Heart left ventricle (tissue), 13 donors: ENCODE results near the gene DIAPH3.

Source experiments
- POLR2A ChIP-seq, 2 donors: fragments of 450-650 bp; IDR thresholded peaks; one replicate each; pipeline ENCODE4 v1.6.1; 2017; ENCODE audit warnings: antibody characterized with exemption in 2 of 2, mild to moderate bottlenecking in 2 of 2, moderate library complexity in 2 of 2
- TF ChIP-seq, protein P1 (sequence below), 12 donors: fragments of 200-600 bp; sonication (generic) in 4 of 12; IDR thresholded peaks; one replicate each; pipeline versions ENCODE4 v1.5.0 to v1.8.0; 2018 to 2022; ENCODE audit warnings: antibody characterized with exemption in 12 of 12, mild to moderate bottlenecking in 5 of 12
- donor health status: ischemic (EF 13 %, LVEDD 7.1; RV severe dilation, severe dysfunction).
- donor health status: DM: no; HTN: yes; CAD: no.
- donor health status: DM: no; HTN: no; CAD: no.
- donor health status: ischemic (EF 25% LVEDD 6.9; RV normal size, moderate dysfunction).
- donor health status: ischemic (EF 25% LVEDD 5.7; RV mildly dilated, moderate dysfunction).
- donor health status: ischemic (EF 35%, LVEDD 5.7; RV mildly dilated, moderate dysfunction).
- donor health status: nonischemic (EF 11% LVEDD 7.7; RV severe dilation, severe dysfunction).
- donor health status: DM: yes; HTN: yes; CAD: no.
- donor health status: PGD.
- donor health status: ischemic (EF 29% LVEDD 5.4; RV normal size, mild dysfunction).
- donor health status: nonischemic (EF 23%, LVEDD 6.1; RV moderate dilation, normal function).

DNA sequence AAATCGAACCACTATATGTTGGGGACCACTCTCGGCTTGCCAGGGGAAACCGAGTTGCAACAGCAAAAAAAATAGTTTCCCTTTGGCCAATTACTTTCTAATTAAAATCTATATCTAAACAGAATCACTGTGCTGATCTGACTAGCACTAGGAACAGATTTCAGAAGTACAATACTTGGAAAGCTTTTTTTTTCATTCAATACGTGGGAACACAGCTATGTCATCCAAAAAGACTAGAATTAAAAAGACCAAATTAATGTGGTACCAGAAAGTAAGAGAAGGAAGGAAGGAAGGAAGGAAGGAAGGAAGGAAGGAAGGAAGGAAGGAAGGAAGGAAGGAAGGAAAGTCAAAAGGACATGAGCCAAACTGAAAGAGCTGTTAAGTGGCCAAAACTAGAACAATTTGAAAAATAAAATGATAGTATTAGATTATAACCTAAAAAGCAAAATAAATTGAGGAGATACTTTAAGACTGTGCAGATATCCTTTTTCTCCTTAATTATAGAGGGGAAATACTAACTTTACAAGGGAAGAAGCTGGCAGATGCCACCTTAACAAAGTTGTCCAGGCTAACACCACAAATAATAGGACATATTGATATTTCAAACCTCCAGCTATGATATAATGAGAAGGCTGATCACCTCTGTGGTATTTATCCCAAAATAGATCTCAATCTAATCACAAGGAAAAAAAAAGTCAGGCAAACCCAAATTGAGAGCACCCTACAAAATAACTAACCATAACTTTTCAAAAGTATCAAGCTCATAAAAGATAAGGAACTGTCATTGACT is 63.9 kb downstream of the DIAPH3 start:
- TF ChIP-seq, protein P1, sequence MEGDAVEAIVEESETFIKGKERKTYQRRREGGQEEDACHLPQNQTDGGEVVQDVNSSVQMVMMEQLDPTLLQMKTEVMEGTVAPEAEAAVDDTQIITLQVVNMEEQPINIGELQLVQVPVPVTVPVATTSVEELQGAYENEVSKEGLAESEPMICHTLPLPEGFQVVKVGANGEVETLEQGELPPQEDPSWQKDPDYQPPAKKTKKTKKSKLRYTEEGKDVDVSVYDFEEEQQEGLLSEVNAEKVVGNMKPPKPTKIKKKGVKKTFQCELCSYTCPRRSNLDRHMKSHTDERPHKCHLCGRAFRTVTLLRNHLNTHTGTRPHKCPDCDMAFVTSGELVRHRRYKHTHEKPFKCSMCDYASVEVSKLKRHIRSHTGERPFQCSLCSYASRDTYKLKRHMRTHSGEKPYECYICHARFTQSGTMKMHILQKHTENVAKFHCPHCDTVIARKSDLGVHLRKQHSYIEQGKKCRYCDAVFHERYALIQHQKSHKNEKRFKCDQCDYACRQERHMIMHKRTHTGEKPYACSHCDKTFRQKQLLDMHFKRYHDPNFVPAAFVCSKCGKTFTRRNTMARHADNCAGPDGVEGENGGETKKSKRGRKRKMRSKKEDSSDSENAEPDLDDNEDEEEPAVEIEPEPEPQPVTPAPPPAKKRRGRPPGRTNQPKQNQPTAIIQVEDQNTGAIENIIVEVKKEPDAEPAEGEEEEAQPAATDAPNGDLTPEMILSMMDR (IDR thresholded peaks at IDR 0.05): no peak
- no peak for TF ChIP-seq POLR2A (IDR thresholded peaks at IDR 0.05)
